ENCODE results near the gene PTPA.

DNA sequence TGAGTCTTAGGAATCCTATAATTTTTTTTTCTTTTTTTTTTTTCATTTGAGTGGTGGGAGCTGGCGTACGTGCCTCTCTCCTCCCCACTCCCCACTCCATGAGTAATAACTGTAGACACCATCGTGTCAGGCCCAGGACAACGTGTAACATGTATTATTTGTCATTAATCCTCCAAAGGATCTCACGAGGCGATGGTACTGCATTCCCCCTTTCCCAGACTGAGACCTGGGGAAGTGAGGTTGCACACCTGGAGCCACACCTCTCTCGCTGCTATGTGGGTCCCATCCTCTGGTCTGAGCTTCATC is 73.0 kb downstream of the PTPA start:
- TF ChIP-seq POLR2A (IDR thresholded peaks at IDR 0.05), result no peak
- TF ChIP-seq, protein P1, sequence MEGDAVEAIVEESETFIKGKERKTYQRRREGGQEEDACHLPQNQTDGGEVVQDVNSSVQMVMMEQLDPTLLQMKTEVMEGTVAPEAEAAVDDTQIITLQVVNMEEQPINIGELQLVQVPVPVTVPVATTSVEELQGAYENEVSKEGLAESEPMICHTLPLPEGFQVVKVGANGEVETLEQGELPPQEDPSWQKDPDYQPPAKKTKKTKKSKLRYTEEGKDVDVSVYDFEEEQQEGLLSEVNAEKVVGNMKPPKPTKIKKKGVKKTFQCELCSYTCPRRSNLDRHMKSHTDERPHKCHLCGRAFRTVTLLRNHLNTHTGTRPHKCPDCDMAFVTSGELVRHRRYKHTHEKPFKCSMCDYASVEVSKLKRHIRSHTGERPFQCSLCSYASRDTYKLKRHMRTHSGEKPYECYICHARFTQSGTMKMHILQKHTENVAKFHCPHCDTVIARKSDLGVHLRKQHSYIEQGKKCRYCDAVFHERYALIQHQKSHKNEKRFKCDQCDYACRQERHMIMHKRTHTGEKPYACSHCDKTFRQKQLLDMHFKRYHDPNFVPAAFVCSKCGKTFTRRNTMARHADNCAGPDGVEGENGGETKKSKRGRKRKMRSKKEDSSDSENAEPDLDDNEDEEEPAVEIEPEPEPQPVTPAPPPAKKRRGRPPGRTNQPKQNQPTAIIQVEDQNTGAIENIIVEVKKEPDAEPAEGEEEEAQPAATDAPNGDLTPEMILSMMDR (IDR thresholded peaks at IDR 0.05), result no peak
- TF ChIP-seq EP300 (IDR thresholded peaks at IDR 0.05), result no peak
